Measurements from ENCODE around the gene EML3.
"Not testable (repeated sequence)": the region's sequence is repeated elsewhere in the genome, so short reads cannot be mapped to it uniquely, and the experiment has no call there.

The EML3 gene, protein sequence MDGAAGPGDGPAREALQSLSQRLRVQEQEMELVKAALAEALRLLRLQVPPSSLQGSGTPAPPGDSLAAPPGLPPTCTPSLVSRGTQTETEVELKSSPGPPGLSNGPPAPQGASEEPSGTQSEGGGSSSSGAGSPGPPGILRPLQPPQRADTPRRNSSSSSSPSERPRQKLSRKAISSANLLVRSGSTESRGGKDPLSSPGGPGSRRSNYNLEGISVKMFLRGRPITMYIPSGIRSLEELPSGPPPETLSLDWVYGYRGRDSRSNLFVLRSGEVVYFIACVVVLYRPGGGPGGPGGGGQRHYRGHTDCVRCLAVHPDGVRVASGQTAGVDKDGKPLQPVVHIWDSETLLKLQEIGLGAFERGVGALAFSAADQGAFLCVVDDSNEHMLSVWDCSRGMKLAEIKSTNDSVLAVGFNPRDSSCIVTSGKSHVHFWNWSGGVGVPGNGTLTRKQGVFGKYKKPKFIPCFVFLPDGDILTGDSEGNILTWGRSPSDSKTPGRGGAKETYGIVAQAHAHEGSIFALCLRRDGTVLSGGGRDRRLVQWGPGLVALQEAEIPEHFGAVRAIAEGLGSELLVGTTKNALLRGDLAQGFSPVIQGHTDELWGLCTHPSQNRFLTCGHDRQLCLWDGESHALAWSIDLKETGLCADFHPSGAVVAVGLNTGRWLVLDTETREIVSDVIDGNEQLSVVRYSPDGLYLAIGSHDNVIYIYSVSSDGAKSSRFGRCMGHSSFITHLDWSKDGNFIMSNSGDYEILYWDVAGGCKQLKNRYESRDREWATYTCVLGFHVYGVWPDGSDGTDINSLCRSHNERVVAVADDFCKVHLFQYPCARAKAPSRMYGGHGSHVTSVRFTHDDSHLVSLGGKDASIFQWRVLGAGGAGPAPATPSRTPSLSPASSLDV

DNA sequence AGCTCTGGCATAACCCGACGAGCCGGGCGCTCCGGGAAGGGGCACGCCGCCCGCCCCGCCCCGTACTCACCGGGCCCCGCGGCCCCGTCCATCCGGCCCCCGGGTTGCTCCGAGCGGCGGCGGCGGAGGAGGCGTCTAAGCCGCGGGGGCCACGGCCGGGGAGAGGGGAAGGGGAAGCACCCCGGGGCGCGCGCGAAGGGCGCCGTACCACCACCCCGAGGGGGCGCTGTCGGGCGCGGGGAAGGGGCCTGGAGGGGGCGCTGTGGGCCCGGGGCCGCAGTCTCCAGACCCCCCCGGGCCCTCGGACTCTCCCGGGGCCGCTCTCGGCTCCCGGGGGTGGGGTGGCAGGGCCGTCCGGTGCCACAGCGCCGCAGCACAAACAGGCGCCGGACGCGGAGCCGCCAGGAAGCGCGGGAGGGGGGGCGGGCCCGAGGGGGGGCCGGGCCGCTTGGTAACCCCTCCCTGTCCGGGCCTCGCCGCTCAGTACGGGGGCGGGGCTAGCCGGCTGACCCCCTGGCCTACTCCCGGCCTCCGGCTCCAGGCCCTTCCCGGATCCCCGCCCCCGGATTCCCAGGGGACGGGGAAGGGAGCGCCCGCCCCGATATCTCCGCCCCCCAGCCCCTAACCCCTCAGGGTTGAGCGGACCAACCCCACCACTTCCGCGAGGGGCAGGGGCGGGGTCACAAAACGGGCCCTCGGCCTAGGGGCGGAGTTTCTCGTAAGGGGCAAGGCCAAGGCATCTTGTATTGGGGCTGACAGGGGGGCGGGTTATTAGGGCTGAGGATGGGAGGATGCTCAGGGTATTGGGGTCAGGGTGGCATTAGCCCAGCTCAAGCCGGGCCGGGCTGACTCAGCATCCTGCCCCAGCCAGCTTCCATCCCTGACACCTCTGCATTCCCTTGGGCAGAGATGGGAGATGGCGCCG, at the start of gene EML3, which contains the start of gene ROM1:
EML3 (minus strand) TSS at position 410 of the 925 bp plus-strand sequence; CDS start at position 92, 318 bp downstream.
ROM1 (plus strand) TSS at position 892 of the 925 bp plus-strand sequence; CDS start at position 917, 25 bp downstream.
- peak; percentile 91 for DNase-seq (ENCODE audit: low spot score)

DNA sequence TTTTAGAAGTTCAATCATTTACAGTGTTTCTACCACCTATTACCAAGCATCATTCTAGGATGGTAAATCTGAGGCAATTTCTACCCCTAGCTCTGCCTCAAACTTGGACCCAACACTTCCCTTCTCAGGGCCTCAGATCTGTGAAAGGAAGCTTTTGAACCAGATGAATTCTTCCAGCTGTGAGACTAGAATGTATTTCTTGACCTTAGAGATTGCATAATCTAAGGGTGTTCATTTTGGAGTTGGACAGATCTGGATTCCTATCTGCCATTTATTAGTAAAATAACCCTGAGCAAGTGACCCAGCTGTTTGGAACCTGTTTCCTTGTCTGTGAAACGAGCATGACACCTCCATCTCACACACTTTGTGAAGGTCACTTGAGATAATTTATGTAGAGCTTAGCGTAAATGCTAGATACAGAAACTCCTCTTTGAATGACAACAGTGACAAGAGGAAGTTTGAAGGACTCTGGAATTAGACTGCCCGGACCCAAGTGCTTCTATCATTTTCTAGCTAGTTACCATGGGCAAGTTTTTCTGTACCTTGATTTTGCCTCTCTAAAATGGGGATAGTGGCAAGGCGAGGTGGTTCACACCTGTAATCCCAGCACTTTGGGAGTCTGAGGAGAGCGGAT, 44.3 kb upstream of the EML3 start:
- DNase-seq (ENCODE audit: low spot score) = no peak

DNA sequence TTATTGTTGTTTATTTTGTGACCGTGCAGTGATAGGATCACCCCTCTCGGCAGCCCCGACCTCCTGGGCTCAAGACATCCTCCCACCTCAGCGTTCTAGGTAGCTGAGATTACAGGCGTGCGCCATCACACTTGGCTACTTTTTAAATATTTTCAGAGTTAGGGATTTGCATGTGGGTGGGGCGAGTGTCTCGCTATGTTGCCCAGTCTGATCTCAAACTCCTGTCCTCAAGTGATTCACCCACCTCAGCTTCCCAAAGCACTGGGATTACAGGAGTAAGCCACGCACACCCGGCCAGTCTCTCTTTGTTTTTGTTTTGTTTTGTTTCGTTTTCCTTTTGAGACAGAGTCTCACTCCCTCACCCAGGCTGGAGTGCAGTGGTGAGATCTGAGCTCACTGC, 41.7 kb upstream of the EML3 start:
- DNase-seq (ENCODE audit: low spot score) = no peak

DNA sequence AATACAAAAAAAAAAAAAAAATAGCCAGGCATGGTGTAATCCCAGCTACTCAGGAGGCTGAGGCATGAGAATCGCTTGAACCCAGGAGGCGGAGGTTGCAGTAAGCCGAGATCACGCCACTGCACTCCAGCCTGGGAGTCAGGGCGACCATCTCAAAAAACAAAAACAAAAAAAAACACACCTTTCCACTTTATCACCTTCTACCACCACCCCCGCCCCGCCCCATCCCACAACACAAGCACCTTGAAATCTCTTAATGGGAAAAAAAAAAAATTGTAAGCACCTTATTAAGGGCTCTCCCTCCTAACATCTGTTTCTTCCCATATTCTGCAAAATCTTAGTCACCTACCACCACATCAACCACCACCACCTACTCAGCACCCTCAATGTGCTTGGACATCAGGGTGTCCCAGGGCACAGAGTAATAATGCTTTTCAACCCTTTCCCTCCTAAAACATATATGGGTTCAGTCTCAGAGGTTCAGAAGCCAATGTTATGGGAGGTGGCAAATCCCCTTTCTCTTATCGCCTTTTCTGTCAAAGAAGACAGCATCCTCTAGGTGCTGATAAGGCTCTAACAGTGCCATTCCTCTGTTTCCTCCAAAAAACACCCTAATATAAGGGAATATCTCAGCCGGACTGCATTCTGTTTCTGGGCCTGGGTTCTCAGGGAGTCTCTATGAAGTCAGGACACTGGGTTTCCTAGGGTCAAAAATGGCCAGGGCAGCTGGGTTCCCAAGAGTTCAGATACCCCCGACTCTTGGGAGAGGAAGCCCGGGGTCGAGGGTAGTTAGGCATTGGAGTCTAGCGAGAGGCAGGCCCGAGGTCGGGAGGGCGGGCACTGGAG, 39.8 kb upstream of the EML3 start:
- no peak for DNase-seq (ENCODE audit: low spot score)

DNA sequence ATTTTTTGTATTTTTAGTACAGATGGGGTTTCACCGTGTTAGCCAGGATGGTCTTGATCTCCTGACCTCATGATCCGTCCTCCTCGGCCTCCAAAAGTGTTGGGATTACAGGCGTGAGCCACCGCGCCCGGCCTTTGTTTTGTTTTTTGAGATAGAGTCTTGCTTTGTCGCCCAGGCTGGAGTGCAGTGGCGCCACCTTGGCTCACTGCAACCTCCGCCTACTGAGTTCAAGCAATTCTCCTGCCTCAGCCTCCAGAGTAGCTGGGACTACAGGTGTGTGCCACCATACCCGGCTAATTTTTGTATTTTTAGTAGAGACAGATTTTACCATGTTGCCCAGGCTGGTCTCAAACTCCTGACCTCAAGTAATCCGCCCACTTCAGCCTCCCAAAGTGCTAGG, 37.7 kb upstream of the EML3 start:
- DNase-seq (ENCODE audit: low spot score) = not testable (repeated sequence)

DNA sequence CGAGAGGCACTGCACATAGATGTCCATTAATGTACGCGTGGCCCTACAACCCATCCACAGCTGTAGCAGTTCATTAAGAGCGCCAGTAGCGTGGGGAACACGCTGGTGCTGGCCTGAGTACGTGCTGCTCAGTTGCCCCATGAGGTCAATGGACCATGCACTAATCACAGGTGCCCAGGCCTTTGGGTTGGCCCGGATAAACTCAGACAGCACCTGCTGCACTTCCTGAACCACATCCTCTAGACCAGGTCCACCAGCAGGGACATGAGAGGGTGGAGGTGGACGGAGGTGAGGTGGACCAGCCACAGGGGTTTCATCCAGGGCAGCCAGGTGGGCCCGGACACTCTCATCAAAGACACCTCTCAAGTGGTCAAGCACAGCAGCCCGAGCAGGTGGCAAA, 36.9 kb upstream of the EML3 start:
- DNase-seq (ENCODE audit: low spot score) = no peak

DNA sequence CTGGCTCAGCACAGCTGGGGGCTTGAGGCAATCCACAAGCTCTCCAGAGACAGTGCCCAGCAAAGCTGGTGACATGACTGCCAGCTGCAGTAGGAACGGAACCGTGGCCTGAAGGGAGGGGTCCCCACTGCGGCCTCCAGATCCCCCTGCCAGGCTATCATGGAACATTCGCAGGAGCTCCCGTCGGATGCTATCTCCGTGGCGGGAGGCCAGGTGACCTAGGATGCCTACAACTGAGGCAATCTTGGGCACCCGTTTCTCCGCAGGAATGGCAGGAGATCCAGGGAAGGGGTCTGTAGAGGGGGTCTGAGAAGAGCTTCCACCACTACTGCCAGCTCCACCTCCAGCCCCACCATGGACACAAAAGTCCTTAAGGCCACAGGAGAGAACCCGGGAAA, 36.4 kb upstream of the EML3 start:
- no peak for DNase-seq (ENCODE audit: low spot score)

- DNase-seq (ENCODE audit: low spot score) = no peak
These were observed 35.8 kb upstream of the EML3 start for GRCh38 chr11:62648185-62648966.

- DNase-seq (ENCODE audit: low spot score) = no peak
These were observed 35.0 kb upstream of the EML3 start for GRCh38 chr11:62647609-62648005.

- no peak for DNase-seq (ENCODE audit: low spot score)
These were observed 34.4 kb upstream of the EML3 start for GRCh38 chr11:62646825-62647608.

- peak; percentile 100 for DNase-seq (ENCODE audit: low spot score)
These were observed 33.6 kb upstream of the EML3 start, which contains the start of gene GANAB for GRCh38 chr11:62645946-62646824. Gene GANAB (minus strand): TSS chr11:62646613. CDS start chr11:62646599, 14 bp downstream.

GRCh38 chr11:62645671-62645945, 33.0 kb upstream of the EML3 start:
- no peak for DNase-seq (ENCODE audit: low spot score)

DNA sequence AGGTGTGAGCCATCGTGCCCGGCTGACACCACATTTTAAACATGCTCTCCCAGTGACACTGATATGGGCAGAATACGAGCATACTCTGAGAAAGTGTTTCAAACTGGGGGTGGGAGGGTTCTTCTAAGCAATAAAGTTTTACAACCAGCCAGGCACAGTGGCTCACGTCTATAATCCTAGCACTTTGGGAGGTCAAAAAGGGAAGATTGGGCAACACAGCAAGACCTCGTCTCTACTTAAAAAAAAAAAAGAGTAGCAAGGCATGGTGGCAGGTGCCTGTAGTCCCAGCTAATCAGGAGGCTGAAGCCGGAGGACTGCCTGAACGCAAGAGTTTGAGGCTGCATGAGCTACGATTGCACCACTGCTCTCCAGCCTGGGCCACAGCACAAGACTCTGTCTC, 31.6 kb upstream of the EML3 start:
- DNase-seq (ENCODE audit: low spot score) = no peak

- DNase-seq (ENCODE audit: low spot score) = no peak
These were observed 19.9 kb upstream of the EML3 start for GRCh38 chr11:62632492-62632891.

DNA sequence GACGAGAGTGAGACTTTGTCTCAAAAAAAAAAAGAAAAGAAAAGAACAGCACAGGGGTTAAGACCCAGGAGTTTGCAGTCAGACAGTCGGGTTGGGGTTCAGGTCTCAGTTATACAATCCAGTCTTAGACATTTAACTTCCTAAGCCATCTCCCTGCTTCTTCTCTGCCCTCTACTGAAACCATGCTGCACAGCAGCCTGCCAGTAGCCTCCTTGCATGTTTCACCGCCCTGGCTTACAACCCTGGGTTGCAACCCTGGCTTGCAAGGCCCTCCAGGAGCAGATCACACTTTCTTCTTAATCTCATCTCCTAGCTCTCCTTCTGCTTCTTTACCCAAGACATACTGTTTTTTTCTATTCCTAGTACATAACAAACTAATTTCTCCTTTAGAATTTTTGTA, 15.1 kb upstream of the EML3 start:
- DNase-seq (ENCODE audit: low spot score) = no peak

GRCh38 chr11:62622476-62623089, 10.0 kb upstream of the EML3 start:
- no peak for DNase-seq (ENCODE audit: low spot score)
